Ovary (tissue), 9 donors: Measurements from ENCODE around the gene TPST2. TPM values are rescaled to one million over a fixed set of nuclear protein-coding genes. Genes with fewer than 3 reads are reported as not detected.

Experiments used
- DNase-seq, 5 donors: peaks; one replicate each; pipeline ENCODE4 v3.0.0-alpha.2; 2019 to 2020
- H3K27ac ChIP-seq, 2 donors: fragments of 200-600 bp; one replicate each; pipeline versions ENCODE4 v1.5.1 to v1.8.0; 2019 to 2022
- H3K27me3 ChIP-seq: fragments of 200-600 bp; one replicate; pipeline ENCODE4 v1.8.0; 2022
- H3K36me3 ChIP-seq: fragments of 200-600 bp; sonication (generic); one replicate; pipeline ENCODE4 v1.5.1; 2019
- H3K4me1 ChIP-seq: one replicate; pipeline ENCODE4 v1.8.1; 2013; ENCODE audit warnings: mild to moderate bottlenecking, moderate library complexity; ENCODE audit not compliant: insufficient read depth
- H3K4me3 ChIP-seq: fragments of 200-600 bp; sonication (generic); one replicate; pipeline ENCODE4 v1.5.1; 2017
- H3K9me3 ChIP-seq, 2 donors: fragments of 200-600 bp in 1 of 2; sonication (generic) in 1 of 2; one replicate each; pipeline versions ENCODE4 v1.5.1 to v1.8.1; 2013 to 2019; ENCODE audit warnings: mild to moderate bottlenecking in 1 of 2, moderate library complexity in 1 of 2
- CTCF ChIP-seq, 3 donors: fragments of 450-650 bp in 2 of 3; fragments of 200-600 bp in 1 of 3; IDR thresholded peaks; one replicate each; pipeline versions ENCODE4 v1.5.1 to v1.8.0; 2016 to 2022; ENCODE audit warnings: antibody characterized with exemption in 3 of 3, mild to moderate bottlenecking in 1 of 3
- EP300 ChIP-seq: sonication (generic); formaldehyde crosslinking; IDR thresholded peaks from one replicate; pipeline ENCODE4 v1.6.1; 2017; ENCODE audit warnings: antibody characterized with exemption
- POLR2A ChIP-seq: fragments of 450-650 bp; IDR thresholded peaks from one replicate; pipeline ENCODE4 v1.6.1; 2017; ENCODE audit warnings: antibody characterized with exemption, mild to moderate bottlenecking, moderate library complexity
- WGBS, 3 donors: extraction: QIAGEN DNeasy Blood & Tissue Kit in 1 of 3; methylation state at CpG; one replicate each; pipeline versions ENCODE4 v1.1.5 to v1.1.7; 2013 to 2017; 5-methylcytosine and 5-hydroxymethylcytosine counted together
- intact Hi-C, 4 donors: fragments of 100-400 bp; cut with DNase I; formaldehyde crosslinking; loops; one replicate each; pipeline versions ENCODE4 v1.11.0 to v1.15.1; 2022 to 2023
- polyA plus RNA-seq, 2 donors: library from polyadenylated mRNA; stranded (reverse); fragments of 200-250 nt in 1 of 2; fragments of 350-450 nt in 1 of 2; fragmentation: Illumina TruSeq in 1 of 2; extraction: RNeasy Lipid Tissue Mini Kit (QIAGEN cat#74804) in 1 of 2; gene quantifications; one replicate each; pipeline ENCODE4 v1.2.3, GENCODE V29; 2013 to 2014
- total RNA-seq, 7 donors: library from RNA; depleted of rRNA in 2 of 7; stranded (reverse); fragments of >200 nt in 2 of 7; fragmentation: NEBNext Ultra II Directional in 3 of 7; extraction: Animal tissue kit (Norgen Biotek cat#: 25700) in 3 of 7; gene quantifications; one replicate each; pipeline versions ENCODE4 v1.1.0 to v1.2.4, GENCODE V29; 2016 to 2023
- donor health status: DM: no; HTN: no; CAD: no; lungs with moderate emphysema.
- donor health status: DM: no; HTN: no; CAD: no.
- donor health status: Bipolar disorder and iron deficiency.
- donor health status: DM: yes; HTN: yes; CAD: no.
- donor health status: DM: no; HTN: no; CAD: no.
- donor health status: DM: yes; HTN: yes; CAD: no.

The TPST2 gene
- total and polyA plus RNA-seq, 9 donors: 10.5 to 28.5 (median 15.0) TPM

GRCh38 chr22:26609287-26609686 is 19.4 kb upstream of the TPST2 start:
- Histone ChIP-seq H3K4me3 (no peak overlapping the region), H3K36me3 (no peaks in the 10 kb centered on the region), H3K27me3 (no peaks in the 10 kb centered on the region), H3K4me1 (no peaks in the 10 kb centered on the region), H3K9me3 (no peaks in the 10 kb centered on the region), H3K27ac (no peak overlapping the region)
- intact Hi-C loops: no loop called here
- 80 to 92% (median 83%) methylated on average over 2 of the region's 2 CpGs for WGBS, 3 donors
- no peak for DNase-seq
- TF ChIP-seq EP300 (no peak), CTCF (IDR thresholded peaks at IDR 0.05) (no peak), POLR2A (no peak)

- no peak overlapping the region for H3K4me3 ChIP-seq
- no peaks in the 10 kb centered on the region for H3K9me3 ChIP-seq
- no peaks in the 10 kb centered on the region for H3K36me3 ChIP-seq
- no peak overlapping the region for H3K27ac ChIP-seq
- WGBS, 3 donors: 11 to 25% (median 19%) methylated on average over 2 of the region's 2 CpGs
- intact Hi-C loops: no loop called here
- H3K4me1 ChIP-seq: no peaks in the 10 kb centered on the region
- no peaks in the 10 kb centered on the region for H3K27me3 ChIP-seq
- TF ChIP-seq POLR2A: no peak
- no peak for TF ChIP-seq EP300
- TF ChIP-seq CTCF (IDR thresholded peaks at IDR 0.05): no peak
- no peak for DNase-seq
Measured at GRCh38 chr22:26608129-26608528, 18.2 kb upstream of the TPST2 start.

GRCh38 chr22:26606611-26607010 is 16.7 kb upstream of the TPST2 start:
- no peak overlapping the region for H3K27ac ChIP-seq
- TF ChIP-seq EP300 (no peak), CTCF (IDR thresholded peaks at IDR 0.05) (no peak), POLR2A (no peak)
- H3K4me3 ChIP-seq: no peak overlapping the region
- H3K9me3 ChIP-seq: no peaks in the 10 kb centered on the region
- intact Hi-C loops: no loop called here
- no peaks in the 10 kb centered on the region for H3K36me3 ChIP-seq
- no peaks in the 10 kb centered on the region for H3K4me1 ChIP-seq
- WGBS, 3 donors: 63 to 73% (median 72%) methylated on average over 4 of the region's 4 CpGs
- DNase-seq: no peak
- no peaks in the 10 kb centered on the region for H3K27me3 ChIP-seq

GRCh38 chr22:26604368-26604767 is 14.4 kb upstream of the TPST2 start:
- intact Hi-C loops: no loop called here
- TF ChIP-seq POLR2A: no peak
- no peak for TF ChIP-seq CTCF (IDR thresholded peaks at IDR 0.05)
- TF ChIP-seq EP300: no peak
- 53 to 82% (median 71%) methylated on average over 1 of the region's 1 CpG for WGBS, 3 donors

GRCh38 chr22:26602127-26602526 is 12.2 kb upstream of the TPST2 start:
- no peaks in the 10 kb centered on the region for H3K9me3 ChIP-seq

More at GRCh38 chr22:26604368-26604767, 14.4 kb upstream of the TPST2 start:
- Histone ChIP-seq H3K4me3 (no peak overlapping the region), H3K9me3 (no peaks in the 10 kb centered on the region), H3K4me1 (no peaks in the 10 kb centered on the region), H3K27me3 (no peaks in the 10 kb centered on the region), H3K27ac (no peak overlapping the region), H3K36me3 (no peaks in the 10 kb centered on the region)
- DNase-seq: no peak

More at GRCh38 chr22:26602127-26602526, 12.2 kb upstream of the TPST2 start:
- TF ChIP-seq POLR2A: no peak
- no peak for TF ChIP-seq CTCF (IDR thresholded peaks at IDR 0.05)
- no peak for TF ChIP-seq EP300
- H3K4me1 ChIP-seq: no peaks in the 10 kb centered on the region
- H3K27ac ChIP-seq: no peak overlapping the region
- H3K27me3 ChIP-seq: no peaks in the 10 kb centered on the region
- H3K4me3 ChIP-seq: no peak overlapping the region
- DNase-seq: no peak
- intact Hi-C loops: no loop called here
- H3K36me3 ChIP-seq: no peaks in the 10 kb centered on the region
- WGBS, 3 donors: 69 to 79% (median 70%) methylated on average over 4 of the region's 4 CpGs
